Activated T-helper 9 cell treated with anti-CD3 and anti-CD28 coated beads, Interleukin-2, amount 50 U/mL, for 16 hours (primary cell): ENCODE data around the gene CADM4.

ENCODE experiments used
- DNase-seq: peaks from one replicate; pipeline ENCODE4 v3.0.0-alpha.2; 2020; ENCODE audit warnings: low read depth

Gene CADM4

DNA sequence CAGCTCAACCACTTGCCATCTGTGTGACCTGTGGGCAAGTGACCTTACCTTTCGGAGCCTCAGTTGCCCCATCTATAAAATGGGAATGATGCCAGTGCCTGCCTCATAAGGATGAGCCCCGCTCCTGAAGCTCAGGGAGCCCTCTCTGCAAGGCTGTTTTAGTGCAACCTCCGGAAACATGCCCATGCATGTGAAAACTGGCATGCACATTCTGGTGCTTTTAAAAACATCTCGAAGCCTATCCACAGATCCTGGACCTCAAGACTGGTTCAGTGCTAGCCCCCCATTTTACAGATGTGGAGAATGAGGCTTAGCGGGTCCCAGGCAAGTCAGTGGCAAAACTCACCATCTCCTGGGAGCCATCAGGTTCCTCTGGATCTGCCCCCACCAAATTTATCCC lies 5.6 kb downstream of the CADM4 start:
- no peak for DNase-seq

DNA sequence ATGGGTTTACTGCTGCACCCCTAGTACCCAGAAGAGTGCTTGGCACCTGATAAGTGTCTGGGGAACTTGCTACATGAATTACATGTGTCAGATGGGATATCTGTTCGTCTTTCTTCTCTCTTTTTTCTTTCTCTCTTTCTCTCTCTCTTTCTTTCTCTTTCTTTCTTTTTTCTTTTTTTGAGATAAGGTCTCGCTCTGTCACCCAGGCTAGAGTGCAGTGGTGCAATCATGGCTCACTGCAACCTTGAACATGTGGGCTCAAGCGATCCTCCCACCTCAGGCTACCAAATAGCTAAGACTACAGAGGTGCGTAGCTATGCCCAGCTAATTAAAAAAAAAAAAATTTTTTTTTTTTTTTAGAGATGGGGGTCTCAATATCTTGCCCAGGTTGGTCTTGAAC lies 6.1 kb downstream of the CADM4 start:
- no peak for DNase-seq

DNA sequence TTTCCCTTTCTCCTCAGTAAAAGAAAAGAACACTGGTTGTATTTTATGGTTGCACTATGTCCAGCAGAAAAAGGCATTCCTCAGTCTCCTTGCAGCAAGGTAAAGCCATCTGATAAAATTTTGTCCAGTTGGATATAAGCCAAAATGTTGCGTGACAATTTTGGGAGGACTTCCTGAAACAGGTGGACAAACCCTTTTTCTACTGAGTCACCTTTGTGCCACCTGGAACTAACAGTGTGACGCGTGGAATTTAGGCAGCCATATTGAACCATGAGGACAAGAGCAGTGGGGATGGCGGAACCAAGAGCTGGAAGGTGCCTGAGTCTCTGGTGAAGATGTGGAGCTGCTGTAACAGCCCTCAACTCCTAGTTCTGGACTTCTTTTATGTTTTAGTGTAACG lies 8.2 kb downstream of the CADM4 start:
- no peak for DNase-seq

DNA sequence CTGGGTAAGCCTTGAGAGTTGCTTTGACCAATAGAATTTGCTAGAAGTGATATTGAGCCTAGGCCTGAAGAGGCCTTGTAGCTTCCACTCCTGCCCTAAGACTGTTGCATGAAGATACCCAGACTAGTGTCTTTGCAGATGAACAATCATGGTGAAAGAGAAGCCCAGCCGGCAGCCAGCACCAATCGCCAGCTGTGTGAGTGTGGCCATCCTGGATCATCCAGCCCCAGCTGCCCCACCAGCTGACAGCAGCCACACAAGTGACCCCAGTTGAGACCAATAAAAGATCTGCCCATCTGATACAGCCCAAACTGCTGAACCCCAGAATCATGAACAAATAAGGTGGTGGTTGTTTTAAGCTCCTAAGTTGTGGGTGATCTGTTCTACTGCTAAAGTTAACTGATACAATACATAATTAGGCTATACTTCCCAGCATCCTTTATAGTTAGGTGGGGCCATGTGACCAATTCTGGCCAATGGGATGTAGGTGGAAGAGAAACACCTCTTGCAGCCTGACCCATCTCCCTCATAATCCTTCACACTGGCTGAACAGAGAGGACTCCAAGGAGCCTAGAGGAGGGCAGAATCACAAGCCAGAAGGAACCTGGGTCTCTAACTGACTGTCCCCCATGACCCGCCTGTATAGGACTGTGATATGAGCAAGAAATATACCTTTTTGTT lies 10.9 kb downstream of the CADM4 start:
- no peak for DNase-seq

DNA sequence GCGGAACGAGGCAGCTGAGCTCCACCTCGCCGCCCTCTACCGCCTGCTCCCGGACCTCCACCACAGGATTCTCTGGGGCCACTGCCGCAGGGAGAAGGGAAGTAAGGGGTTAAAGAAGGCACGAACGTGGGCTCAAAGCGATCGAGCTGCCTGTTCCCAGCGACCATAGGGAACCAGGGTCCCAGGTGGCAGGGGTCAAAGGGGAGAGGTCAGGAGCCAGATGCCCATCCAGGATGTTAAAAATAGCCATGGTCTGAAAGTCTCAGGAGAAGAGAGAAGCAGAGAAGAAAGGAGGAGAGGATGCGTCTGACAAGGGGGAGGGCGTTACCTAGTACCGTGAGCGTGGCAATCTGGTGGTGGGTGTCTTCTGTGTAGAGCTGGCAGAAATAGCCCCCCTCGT lies 12.8 kb downstream of the CADM4 start:
- no peak for DNase-seq

GRCh38 chr19:43625918-43626579 lies 13.6 kb downstream of the CADM4 start:
- no peak for DNase-seq

DNA sequence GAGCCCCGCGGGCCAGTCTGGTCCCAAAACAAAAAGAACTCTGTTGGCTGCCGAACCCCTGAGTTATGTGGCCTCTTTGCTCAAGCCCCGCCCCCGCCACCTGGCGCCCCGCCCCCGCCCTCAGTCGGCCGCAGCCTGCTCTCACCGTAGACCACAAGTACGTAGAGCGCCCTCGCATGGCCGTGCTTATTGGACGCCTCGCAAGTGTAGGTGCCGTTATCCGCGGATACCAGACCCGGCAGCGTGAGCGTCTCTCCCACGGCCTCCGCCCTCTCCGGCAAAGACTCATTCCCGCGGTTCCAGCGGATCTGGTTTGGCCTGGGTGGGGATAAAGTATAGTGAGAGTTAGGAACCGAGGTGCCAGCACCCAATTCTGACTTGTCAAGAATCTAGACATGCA lies 14.7 kb downstream of the CADM4 start:
- DNase-seq, result peak; percentile 77

DNA sequence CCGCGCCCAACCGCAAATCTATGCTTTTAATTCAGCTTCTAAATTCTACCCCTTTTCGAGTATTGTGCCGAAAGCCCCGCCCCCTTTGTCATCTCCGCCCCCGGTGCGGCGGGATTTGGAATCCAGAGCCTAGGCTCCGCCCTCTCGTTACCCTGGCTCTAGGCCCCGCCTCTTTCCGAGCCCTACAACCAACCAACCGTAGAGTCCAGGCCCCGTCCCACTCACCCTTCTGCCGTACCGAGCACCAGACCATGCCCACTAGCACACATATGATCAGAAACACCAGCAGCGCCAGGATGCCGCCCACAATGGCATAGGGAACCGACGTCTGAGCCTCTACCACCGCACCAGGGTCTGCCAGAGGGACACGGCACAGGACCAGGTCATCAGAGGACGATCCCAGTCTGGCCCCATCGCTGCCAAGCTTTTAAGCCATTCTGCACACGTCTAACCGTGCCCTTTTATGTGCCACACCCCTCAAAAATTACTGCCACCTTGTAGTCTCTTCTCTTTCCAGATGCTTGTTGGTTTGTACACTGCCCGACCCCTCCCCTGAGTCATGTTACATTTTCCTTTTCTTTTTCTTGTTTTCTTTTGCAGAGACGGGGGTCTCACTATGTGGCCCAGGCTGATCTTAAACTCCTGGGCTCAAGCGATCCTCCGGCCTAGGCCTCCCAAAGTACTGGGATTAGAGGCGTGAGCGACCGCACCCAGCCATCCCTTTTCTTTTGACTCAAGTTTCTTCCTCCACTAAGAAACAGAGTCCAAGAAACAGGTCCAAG lies 15.6 kb downstream of the CADM4 start:
- no peak for DNase-seq

- DNase-seq, result no peak
These were observed 16.7 kb downstream of the CADM4 start for GRCh38 chr19:43622956-43623355.

GRCh38 chr19:43622070-43622469 lies 17.6 kb downstream of the CADM4 start:
- no peak for DNase-seq

- peak; percentile 76 for DNase-seq
These were observed 19.3 kb downstream of the CADM4 start for GRCh38 chr19:43620061-43621001.

DNA sequence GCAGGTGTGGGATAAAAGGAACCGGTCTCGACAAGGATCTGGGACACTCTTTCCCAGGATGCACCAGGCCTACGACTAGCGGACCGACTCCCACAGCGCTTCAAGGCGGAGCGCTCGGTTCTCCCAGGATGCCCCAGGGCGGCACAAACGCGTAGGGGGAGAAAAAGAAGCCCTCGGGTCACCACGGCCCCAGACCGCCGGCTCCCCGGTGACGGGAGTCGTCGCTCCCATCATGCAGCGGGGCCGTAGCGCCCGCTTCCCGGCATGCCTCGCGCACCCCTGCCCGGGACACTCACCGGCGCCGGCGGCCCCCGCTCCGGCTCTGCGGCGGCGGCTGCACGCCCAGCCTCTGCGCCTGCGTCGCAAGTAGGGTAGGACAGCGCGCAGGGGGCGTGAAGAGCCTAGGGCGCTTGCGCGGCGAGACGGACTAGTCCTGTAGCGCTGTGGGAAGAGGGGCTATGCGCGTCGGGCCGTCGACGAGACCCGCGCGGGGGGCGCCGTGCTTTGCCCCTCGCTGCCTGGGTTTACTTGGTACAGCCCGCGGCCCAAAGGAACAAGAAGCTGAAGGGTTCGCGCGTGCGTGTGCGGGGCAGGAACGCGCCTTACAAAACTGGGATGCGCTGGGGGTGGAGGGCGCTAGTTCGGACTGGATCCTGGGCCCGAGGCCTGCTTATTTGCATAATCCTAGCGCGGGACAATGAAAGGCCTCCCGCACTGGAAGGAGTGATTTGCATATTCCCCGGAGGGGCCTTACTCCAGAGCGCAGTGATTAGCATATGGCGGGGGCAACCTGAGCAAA lies 20.2 kb downstream of the CADM4 start, which contains the start of gene ZNF428:
ZNF428 (minus strand) TSS at position 368 of the 799 bp plus-strand sequence. CDS start 5,325 bp downstream, outside the sequence.
- peak; percentile 83 for DNase-seq

GRCh38 chr19:43618921-43619261 lies 20.8 kb downstream of the CADM4 start:
- peak; percentile 23 for DNase-seq

- no peak for DNase-seq
These were observed 22.7 kb downstream of the CADM4 start for GRCh38 chr19:43616954-43617353.

DNA sequence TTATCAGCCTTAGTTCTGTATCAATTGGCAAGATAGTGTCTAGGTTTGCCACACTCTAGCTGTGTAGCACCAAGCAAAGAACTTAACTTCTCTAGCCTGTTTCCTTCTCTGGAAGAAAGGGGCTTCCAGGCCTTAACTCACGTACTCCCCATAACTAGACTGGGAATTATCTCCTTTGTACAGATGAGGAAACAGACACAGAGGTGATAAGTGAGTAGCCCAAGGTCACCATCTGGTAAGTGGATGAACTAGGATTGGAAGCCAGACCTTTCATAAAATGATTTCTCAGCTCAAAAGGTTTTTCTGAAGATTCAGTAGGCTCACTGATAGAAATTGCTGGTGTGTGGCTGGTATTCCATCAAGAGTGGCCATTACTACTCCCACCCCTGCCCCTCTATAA lies 23.3 kb downstream of the CADM4 start:
- DNase-seq, result no peak

GRCh38 chr19:43612374-43612773 lies 27.3 kb downstream of the CADM4 start:
- DNase-seq, result no peak

- DNase-seq, result no peak
These were observed 27.9 kb downstream of the CADM4 start, which contains the start of gene SRRM5 for GRCh38 chr19:43611788-43612187. Gene SRRM5 (plus strand): TSS chr19:43612088. CDS start chr19:43612122, 34 bp downstream.

GRCh38 chr19:43610493-43610892 lies 29.2 kb downstream of the CADM4 start:
- no peak for DNase-seq

DNA sequence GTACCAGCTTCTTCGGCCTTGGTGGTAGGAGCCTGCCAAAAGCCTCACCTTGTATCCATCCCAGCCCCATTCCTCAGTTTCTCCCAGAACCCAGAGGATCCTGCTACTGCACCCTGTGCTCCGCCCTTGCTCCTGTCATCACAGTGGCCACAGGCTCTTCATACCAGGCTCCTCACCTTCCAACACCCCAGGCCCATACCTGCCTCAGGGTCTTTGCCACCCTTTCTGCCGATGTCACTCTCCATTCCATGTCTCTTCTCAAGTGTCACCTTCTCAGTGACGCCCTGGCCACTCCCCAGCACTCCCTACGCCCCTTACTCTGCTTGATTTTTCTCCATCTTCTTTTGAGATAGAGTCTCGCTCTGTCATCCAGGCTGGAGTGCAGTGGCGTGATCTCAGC lies 29.8 kb downstream of the CADM4 start:
- DNase-seq, result no peak

DNA sequence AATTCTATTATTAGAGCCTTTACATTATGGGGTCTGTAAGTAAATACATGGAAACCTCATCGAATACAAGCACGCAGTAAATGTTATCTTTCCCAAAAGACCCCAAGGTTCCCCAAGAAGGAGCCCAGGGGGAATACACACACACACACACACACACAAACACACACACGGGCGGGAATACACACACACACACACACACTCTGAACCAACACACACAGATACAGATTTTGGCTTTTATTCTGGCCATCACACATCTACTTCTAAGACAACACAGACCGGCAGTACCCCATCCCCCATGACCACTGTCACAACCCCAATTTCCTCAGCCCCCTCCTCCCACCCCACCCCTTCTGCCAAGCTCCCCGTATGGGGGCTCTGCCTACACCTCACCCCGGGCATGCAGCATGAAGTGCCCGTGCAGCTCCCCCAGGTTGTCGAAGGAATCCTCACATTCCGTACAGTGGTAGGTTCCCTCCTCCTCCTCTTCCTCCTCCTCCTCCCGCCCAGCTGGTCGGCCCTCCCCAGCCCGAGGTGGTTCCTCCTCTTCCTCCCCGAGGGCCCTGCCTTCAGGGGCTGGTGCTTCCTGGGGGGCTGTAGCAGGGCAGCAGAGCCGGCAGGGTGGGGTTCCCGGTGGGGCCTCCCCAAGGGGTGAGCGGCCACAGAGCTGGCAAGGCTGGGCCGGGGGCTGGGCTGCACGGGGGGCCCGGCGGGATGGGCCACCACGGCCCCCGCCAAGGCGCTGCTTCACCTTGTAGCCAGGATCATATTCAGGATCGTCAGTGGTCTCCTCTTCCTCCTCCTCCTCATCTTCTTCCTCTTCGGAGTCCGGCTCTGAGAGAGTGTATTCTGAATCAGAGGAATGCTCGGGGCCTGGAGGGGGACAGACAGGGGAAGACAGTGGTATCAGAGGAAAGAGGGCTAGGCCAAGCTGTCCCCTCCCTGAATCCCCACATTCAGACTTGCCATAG lies 32.1 kb downstream of the CADM4 start:
- no peak for DNase-seq
